H1 (cell line): ENCODE results near the gene GPHA2.

Source experiments
- ATF3 ChIP-seq: IDR thresholded peaks from 2 replicates; pipeline ENCODE4 v1.6.1; 2011; ENCODE audit warnings: low read depth, mild to moderate bottlenecking, low read length; ENCODE audit not compliant: insufficient read depth
- CBX5 ChIP-seq: fragments of 300-800, 300-1000 bp; sonication (generic); IDR thresholded peaks from 2 replicates; pipeline ENCODE4 v1.7.1; 2016; ENCODE audit warnings: antibody characterized with exemption, low read length, low read depth
- CHD1 ChIP-seq: IDR thresholded peaks from 2 replicates; pipeline ENCODE4 v1.6.1; 2012; ENCODE audit warnings: low read depth, low read length, improper control_type of control experiment
- CTCF ChIP-seq, 3 experiments: IDR thresholded peaks; 1 replicate in 2 of 3; 2 replicates in 1 of 3; pipeline versions ENCODE4 v1.5.1 to v1.6.1; 2011; ENCODE audit warnings: low read length in 3 of 3, mild to moderate bottlenecking in 3 of 3, inconsistent platforms in 2 of 3, low read depth in 1 of 3, moderate library complexity in 1 of 3; ENCODE audit not compliant: insufficient read depth in 1 of 3; ENCODE audit errors: control extremely low read depth in 1 of 3
- GTF2F1 ChIP-seq: IDR thresholded peaks from 2 replicates; pipeline ENCODE4 v1.6.1; 2012; ENCODE audit warnings: low read depth, low read length, improper control_type of control experiment, borderline replicate concordance
- MAX ChIP-seq: IDR thresholded peaks from 2 replicates; pipeline ENCODE4 v1.6.1; 2012; ENCODE audit warnings: inconsistent platforms
- POLR2A ChIP-seq, 2 experiments: IDR thresholded peaks; 1 replicate in 1 of 2; 2 replicates in 1 of 2; pipeline ENCODE4 v1.6.1; 2011; ENCODE audit warnings: low read depth in 2 of 2, low read length in 2 of 2, mild to moderate bottlenecking in 2 of 2; ENCODE audit errors: control extremely low read depth in 1 of 2
- POLR2AphosphoS5 ChIP-seq: IDR thresholded peaks from 2 replicates; pipeline ENCODE4 v1.6.1; 2011; ENCODE audit warnings: low read depth, low read length
- RAD21 ChIP-seq, 2 experiments: IDR thresholded peaks in 1 of 2; conservative IDR thresholded peaks in 1 of 2; 2 replicates each; pipeline ENCODE4 v1.6.1; 2011; ENCODE audit warnings: low read depth in 2 of 2, low read length in 2 of 2, improper control_type of control experiment in 1 of 2, inconsistent platforms in 1 of 2, mild to moderate bottlenecking in 1 of 2, moderate library complexity in 1 of 2

GRCh38 chr11:64891215-64891848 is 44.4 kb downstream of the GPHA2 start:
- no peak for TF ChIP-seq CTCF (IDR thresholded peaks at IDR 0.05; ENCODE audit: control extremely low read depth in 1 of 3, insufficient read depth in 1 of 3, low read depth in 1 of 3, low read length in 3 of 3)
- TF ChIP-seq ATF3 = no peak
- no peak for TF ChIP-seq POLR2A (IDR thresholded peaks at IDR 0.05; ENCODE audit: control extremely low read depth in 1 of 2, low read depth in 2 of 2, low read length in 2 of 2)
- no peak for TF ChIP-seq CBX5
- no peak for TF ChIP-seq GTF2F1
- no peak for TF ChIP-seq CHD1
- TF ChIP-seq MAX = no peak
- no peak for TF ChIP-seq RAD21 (IDR thresholded peaks at IDR 0.05 in 1 of 2, conservative IDR thresholded peaks at IDR 0.05 in 1 of 2; ENCODE audit: low read depth in 2 of 2, low read length in 2 of 2)
- TF ChIP-seq POLR2AphosphoS5 = no peak
